ENCODE measurements around the gene PDCD1.
"Not testable (repeated sequence)": the region's sequence is repeated elsewhere in the genome, so short reads cannot be mapped to it uniquely, and the experiment has no call there.

PDCD1 gene

GRCh38 chr2:241882091-241882625, 23.5 kb upstream of the PDCD1 start:
- H3K4me3 ChIP-seq (ENCODE audit: low read length) = peak overlapping the region; percentile 62
- DNase-seq (ENCODE audit: low read depth, low spot score) = no peak

- peak overlapping the region; percentile 66 for H3K4me3 ChIP-seq (ENCODE audit: low read length)
- no peak for DNase-seq (ENCODE audit: low read depth, low spot score)
Measured at GRCh38 chr2:241880311-241881073, 21.8 kb upstream of the PDCD1 start.

GRCh38 chr2:241879326-241879725, 20.6 kb upstream of the PDCD1 start:
- H3K4me3 ChIP-seq (ENCODE audit: low read length) = no peak overlapping the region
- no peak for DNase-seq (ENCODE audit: low read depth, low spot score)

GRCh38 chr2:241877989-241878970, 19.6 kb upstream of the PDCD1 start:
- peak; percentile 64 for DNase-seq (ENCODE audit: low read depth, low spot score)
- no peak overlapping the region for H3K4me3 ChIP-seq (ENCODE audit: low read length)

GRCh38 chr2:241877197-241877685, 18.5 kb upstream of the PDCD1 start:
- no peak overlapping the region for H3K4me3 ChIP-seq (ENCODE audit: low read length)
- no peak for DNase-seq (ENCODE audit: low read depth, low spot score)

GRCh38 chr2:241876528-241877196, 18.0 kb upstream of the PDCD1 start:
- DNase-seq (ENCODE audit: low read depth, low spot score) = no peak
- no peak overlapping the region for H3K4me3 ChIP-seq (ENCODE audit: low read length)

- not testable (repeated sequence) for H3K4me3 ChIP-seq (ENCODE audit: low read length); DNase-seq (ENCODE audit: low read depth, low spot score)
Measured at GRCh38 chr2:241875754-241876527, 17.2 kb upstream of the PDCD1 start.

- DNase-seq (ENCODE audit: low read depth, low spot score) = no peak
Measured at GRCh38 chr2:241874277-241874925, 15.7 kb upstream of the PDCD1 start.

GRCh38 chr2:241873803-241874110, 15.1 kb upstream of the PDCD1 start:
- no peak overlapping the region for H3K4me3 ChIP-seq (ENCODE audit: low read length)
- DNase-seq (ENCODE audit: low read depth, low spot score) = no peak

More at GRCh38 chr2:241874277-241874925, 15.7 kb upstream of the PDCD1 start:
- no peak overlapping the region for H3K4me3 ChIP-seq (ENCODE audit: low read length)

GRCh38 chr2:241873081-241873802, 14.5 kb upstream of the PDCD1 start:
- DNase-seq (ENCODE audit: low read depth, low spot score) = no peak
- H3K4me3 ChIP-seq (ENCODE audit: low read length) = no peak overlapping the region

- H3K4me3 ChIP-seq (ENCODE audit: low read length) = no peak overlapping the region
- DNase-seq (ENCODE audit: low read depth, low spot score) = no peak
Measured at GRCh38 chr2:241872313-241872642, 13.6 kb upstream of the PDCD1 start.

- no peak overlapping the region for H3K4me3 ChIP-seq (ENCODE audit: low read length)
- DNase-seq (ENCODE audit: low read depth, low spot score) = no peak
Measured at GRCh38 chr2:241871538-241872312, 13.0 kb upstream of the PDCD1 start.

- no peak overlapping the region for H3K4me3 ChIP-seq (ENCODE audit: low read length)
- DNase-seq (ENCODE audit: low read depth, low spot score) = peak; percentile 82
Measured at GRCh38 chr2:241870611-241871537, 12.2 kb upstream of the PDCD1 start.

- no peak overlapping the region for H3K4me3 ChIP-seq (ENCODE audit: low read length)
- no peak for DNase-seq (ENCODE audit: low read depth, low spot score)
Measured at GRCh38 chr2:241870081-241870541, 11.4 kb upstream of the PDCD1 start.

- H3K4me3 ChIP-seq (ENCODE audit: low read length) = peak within 1 kb of the TSS; percentile 22; the same call in 1 of the 2 replicates
- no peak for DNase-seq (ENCODE audit: low read depth, low spot score)
Measured at GRCh38 chr2:241869087-241869961, 10.6 kb upstream of the PDCD1 start, which contains the start of gene RTP5. RTP5 (plus strand) TSS chr2:241869729; CDS start chr2:241869757, 28 bp downstream.

Data from Jurkat, Clone E6-1 (cell line).